HepG2 (cell line): ENCODE measurements around the gene SHISAL1. TPM values are rescaled to one million over a fixed set of nuclear protein-coding genes. Genes with fewer than 3 reads are reported as not detected.

Experiments used
- ATAC-seq: fragments of 200-7000 bp; cut with Tn5 transposase; 3 replicates; pipeline ENCODE4 v1.9.1; 2020; ENCODE audit warnings: mild to moderate bottlenecking, moderate library complexity
- BruUV-seq: library from RNA; stranded (reverse); fragments of 400-500 nt; replicated peaks from 2 replicates; lab custom pipeline; 2021; lab: Mats Ljungman, UMichigan
- CTCF ChIA-PET: fragments of 300-600 bp; formaldehyde crosslinking; extraction: SDS; loops from one replicate; lab custom pipeline; 2021; ENCODE audit warnings: low total read pairs, inconsistent platforms, low intra/inter-chr PET ratio; lab: Yijun Ruan, JAX
- POLR2A ChIA-PET: fragments of 350-600 bp; sonication (Branson Sonifier 250); formaldehyde crosslinking; loops from one replicate; lab custom pipeline; 2020; ENCODE audit warnings: antibody characterized with exemption, inconsistent platforms; lab: Yijun Ruan, JAX
- DNase-seq: peaks from one replicate; pipeline ENCODE4 v3.0.0-alpha.2; 2015; ENCODE audit warnings: low spot score
- FAIRE-seq: peaks from 3 replicates; lab custom pipeline; 2011; peaks lifted over from hg19 to GRCh38; lab: Jason Lieb, UNC
- H2AFZ ChIP-seq: one replicate; pipeline ENCODE4 v1.6.1; 2011; ENCODE audit warnings: low read length, inconsistent platforms
- H3K27ac ChIP-seq: fragments of 300-600 bp; 3 replicates; pipeline ENCODE4 v1.8.0; 2011; ENCODE audit warnings: mixed run types, mild to moderate bottlenecking, mixed read lengths, low read length, inconsistent platforms; ENCODE audit not compliant: insufficient read depth; ENCODE audit errors: extremely low read length
- H3K27me3 ChIP-seq, 2 experiments: fragments of 200-600 bp in 1 of 2; 2 replicates in 1 of 2; 3 replicates in 1 of 2; pipeline versions ENCODE4 v1.6.0 to v1.8.0; 2011; ENCODE audit warnings: low read length in 2 of 2, mild to moderate bottlenecking in 2 of 2, moderate library complexity in 2 of 2, inconsistent platforms in 1 of 2; ENCODE audit not compliant: insufficient read depth in 2 of 2, control insufficient read depth in 1 of 2
- H3K36me3 ChIP-seq, 2 experiments: fragments of 200-600 bp in 1 of 2; replicated peaks in 1 of 2; 2 replicates in 1 of 2; 3 replicates in 1 of 2; pipeline versions ENCODE4 v1.5.1 to v1.8.0; 2011; ENCODE audit warnings: low read length in 2 of 2, inconsistent platforms in 1 of 2; ENCODE audit not compliant: insufficient read depth in 2 of 2, control insufficient read depth in 1 of 2
- H3K4me1 ChIP-seq: 2 replicates; pipeline ENCODE4 v1.5.1; 2012; ENCODE audit warnings: low read length, inconsistent platforms; ENCODE audit not compliant: insufficient read depth
- H3K4me2 ChIP-seq: 2 replicates; pipeline ENCODE4 v1.6.0; 2011; ENCODE audit warnings: low read depth, low read length, inconsistent platforms
- H3K4me3 ChIP-seq, 3 experiments: fragments of 200-600 bp in 1 of 3; sonication (generic), shearing (Covaris generic) in 1 of 3; replicated peaks in 1 of 3; 2 replicates each; pipeline ENCODE4 v1.5.1; 2011 to 2016; ENCODE audit warnings: low read length in 3 of 3, inconsistent platforms in 2 of 3, low read depth in 2 of 3, mild to moderate bottlenecking in 2 of 3, control low read depth in 1 of 3, mixed read lengths in 1 of 3; ENCODE audit not compliant: insufficient read depth in 1 of 3
- H3K79me2 ChIP-seq: one replicate; pipeline ENCODE4 v1.6.1; 2011; ENCODE audit warnings: low read length, inconsistent platforms; ENCODE audit not compliant: insufficient read depth
- H3K9ac ChIP-seq: 2 replicates; pipeline ENCODE4 v1.6.0; 2011; ENCODE audit warnings: mild to moderate bottlenecking, low read depth, low read length, inconsistent platforms; ENCODE audit not compliant: insufficient read depth
- H3K9me3 ChIP-seq: 2 replicates; pipeline ENCODE4 v1.5.1; 2012; ENCODE audit warnings: mild to moderate bottlenecking, low read length
- H4K20me1 ChIP-seq: 2 replicates; pipeline ENCODE4 v1.6.0; 2011; ENCODE audit warnings: inconsistent platforms, mild to moderate bottlenecking, low read length, moderate library complexity; ENCODE audit not compliant: insufficient read depth
- GATAD1 ChIP-seq: IDR thresholded peaks from 2 replicates; pipeline ENCODE4 v1.6.1; 2016; ENCODE audit warnings: missing genetic modification reagents, missing compliant biosample characterization
- PAX8 ChIP-seq: sonication (generic); formaldehyde crosslinking; IDR thresholded peaks from 2 replicates; pipeline ENCODE4 v1.8.0; 2022; ENCODE audit warnings: mild to moderate bottlenecking, missing genetic modification reagents, borderline replicate concordance
- PHF21A ChIP-seq: sonication (generic); formaldehyde crosslinking; IDR thresholded peaks from 2 replicates; pipeline ENCODE4 v1.5.0; 2020; ENCODE audit warnings: mild to moderate bottlenecking, missing genetic modification reagents
- SMAD9 ChIP-seq: sonication (generic); formaldehyde crosslinking; IDR thresholded peaks from 2 replicates; pipeline ENCODE4 v1.5.1; 2020; ENCODE audit warnings: mild to moderate bottlenecking, missing genetic modification reagents
- ZNF160 ChIP-seq: sonication (generic); formaldehyde crosslinking; IDR thresholded peaks from 2 replicates; pipeline ENCODE4 v1.8.0; 2022; ENCODE audit warnings: mild to moderate bottlenecking, inconsistent platforms, missing genetic modification reagents
- ZNF230 ChIP-seq: sonication (generic); formaldehyde crosslinking; IDR thresholded peaks from 2 replicates; pipeline ENCODE4 v1.4.0; 2020; ENCODE audit warnings: mild to moderate bottlenecking, missing genetic modification reagents
- ZNF768 ChIP-seq: sonication (generic); formaldehyde crosslinking; IDR thresholded peaks from 2 replicates; pipeline ENCODE4 v1.4.0; 2020; ENCODE audit warnings: missing genetic modification reagents
- WGBS: methylation state at CpG from one replicate; pipeline ENCODE4 v1.1.6; 2017; ENCODE audit warnings: low lambda C conversion rate; 5-methylcytosine and 5-hydroxymethylcytosine counted together
- in situ Hi-C: cut with HindIII; loops from 2 replicates; pipeline ENCODE4 v1.10.0; 2017; ENCODE audit warnings: low pct_unique_long_range_greater_than_20kb; ENCODE audit not compliant: extremely low pct_ligation_motif_present
- intact Hi-C: fragments of 100-400 bp; cut with micrococcal nuclease; formaldehyde crosslinking; loops from one replicate; pipeline ENCODE4 v1.10.0; 2022; ENCODE audit not compliant: unreplicated experiment
- polyA plus RNA-seq, 8 experiments: library from polyadenylated mRNA; depleted of rRNA in 3 of 8; stranded (reverse) in 7 of 8; unstranded in 1 of 8; fragments of >200 nt; fragmentation: Illumina TruSeq in 4 of 8; extraction: Trizol in 4 of 8; gene quantifications; 2 replicates each; pipeline versions ENCODE4 v1.2.1 to v1.2.3, GENCODE V29; 2011 to 2016; ENCODE audit warnings: low read depth in 4 of 8, missing spikeins in 1 of 8, mixed read lengths in 1 of 8; ENCODE audit not compliant: insufficient read depth in 1 of 8
- total RNA-seq, 5 experiments: library from RNA; depleted of rRNA; stranded (reverse); fragments of >200 nt; fragmentation: Illumina TruSeq; extraction: Trizol; gene quantifications; 2 replicates each; pipeline ENCODE4 v1.2.3, GENCODE V29; 2016; ENCODE audit warnings: low read depth in 1 of 5
- TF ChIP-seq, protein P1 (sequence below): IDR thresholded peaks from 2 replicates; pipeline ENCODE4 v1.6.1; 2016; ENCODE audit warnings: missing compliant biosample characterization, missing genetic modification reagents, borderline replicate concordance

The SHISAL1 gene
- total and polyA plus RNA-seq, 2 of the 13 experiments (the other 11 are each of a cell fraction or from before 2014, with no cell fraction given) = not detected

DNA sequence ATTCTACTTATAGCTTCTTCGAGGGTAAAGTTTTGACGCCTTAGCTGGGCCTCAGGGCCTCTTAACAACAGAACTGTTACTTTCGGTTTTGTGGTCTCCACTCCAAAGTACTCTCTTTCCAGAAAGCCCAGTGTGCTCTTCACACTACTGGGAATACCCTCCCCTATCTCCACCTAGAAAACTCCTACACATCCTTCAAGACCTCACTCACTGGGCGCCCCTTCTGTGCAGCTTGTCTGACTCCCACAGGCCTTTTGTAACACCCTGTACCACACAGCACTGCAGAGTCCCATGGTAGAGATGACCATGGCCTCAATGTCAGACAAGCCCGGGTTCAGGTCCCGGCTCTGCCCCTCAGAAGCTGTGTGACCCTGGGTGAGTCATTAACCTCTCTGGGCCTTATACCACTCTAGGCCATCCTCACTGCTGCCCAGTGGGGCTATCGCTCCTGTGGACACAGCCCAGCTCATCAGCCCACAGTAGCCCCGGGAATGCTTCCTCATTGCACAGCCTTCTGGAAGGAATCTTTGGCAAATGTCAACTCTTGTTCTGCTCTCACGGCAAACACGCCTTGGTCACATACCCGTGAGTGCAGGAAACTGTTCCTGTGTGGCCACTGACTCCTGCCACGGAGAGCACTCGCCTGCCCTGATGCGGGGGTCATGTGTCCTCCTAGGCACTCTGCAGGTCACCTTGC lies 51.4 kb downstream of the SHISAL1 start:
- H3K4me1 ChIP-seq = no peaks in the 10 kb centered on the region
- H2AFZ ChIP-seq = no peak overlapping the region
- CTCF ChIA-PET = no interaction called here
- no peak for FAIRE-seq
- H3K4me2 ChIP-seq = no peak overlapping the region
- TF ChIP-seq ZNF768 (peak; percentile 82), ZNF230 (no peak)
- no peak overlapping the region for H3K4me3 ChIP-seq
- BruUV-seq = no TSS peak
- in situ Hi-C loops (no loop called here), intact Hi-C loops (no loop called here)
- peaks cover 0 to 1% of the 10 kb centered on the region in 2 experiments; a peak in 2 of 5 replicates for H3K27me3 ChIP-seq
- POLR2A ChIA-PET = no interaction called here
- DNase-seq = no peak
- H3K9ac ChIP-seq = no peak overlapping the region
- H3K79me2 ChIP-seq = no peaks in the 10 kb centered on the region
- H3K36me3 ChIP-seq = no peaks in the 10 kb centered on the region
- no peaks in the 10 kb centered on the region for H3K9me3 ChIP-seq
- H3K27ac ChIP-seq = no peak overlapping the region
- no peaks in the 10 kb centered on the region for H4K20me1 ChIP-seq
- no peak for ATAC-seq
- 21% methylated on average over 13 of the region's 14 CpGs for WGBS

DNA sequence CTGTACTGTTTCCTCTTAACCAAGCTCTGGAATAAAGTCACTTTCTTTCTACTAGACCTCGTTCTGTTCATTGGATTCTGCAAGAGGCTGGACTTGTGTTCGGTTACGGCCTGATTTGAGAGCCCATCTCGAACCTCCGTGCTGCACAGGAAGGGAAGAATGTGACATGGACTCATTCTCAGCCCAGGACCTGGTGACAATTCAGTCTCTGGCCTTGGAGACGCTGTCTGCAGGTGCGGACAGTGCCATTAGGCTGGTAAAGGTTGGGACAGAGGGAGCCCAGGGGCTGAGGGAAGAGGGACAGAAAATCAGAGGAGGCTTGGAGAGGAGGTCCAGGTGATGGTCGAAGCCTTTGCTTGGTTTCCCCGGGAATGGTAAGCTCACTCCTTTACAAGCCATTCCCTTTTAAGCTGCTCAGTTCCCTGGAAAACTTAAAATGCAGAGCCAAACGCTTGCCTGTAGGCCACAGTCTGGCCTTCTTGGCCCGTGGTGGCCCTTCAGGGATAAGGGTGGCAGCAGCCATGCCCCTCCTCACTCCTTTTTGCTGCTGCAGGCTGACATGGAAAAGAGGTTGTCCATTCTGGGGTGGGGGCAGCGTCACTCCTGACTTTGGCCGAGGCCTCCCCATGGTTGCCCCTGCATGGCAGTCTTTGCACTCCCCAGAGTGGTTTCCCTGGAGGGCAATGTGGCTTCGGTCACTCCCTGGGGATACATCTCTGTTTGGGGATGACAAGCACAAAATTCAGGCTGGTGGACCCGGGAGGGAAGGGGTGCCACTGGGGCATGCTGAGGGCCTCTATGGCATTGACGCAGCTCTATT lies 52.3 kb downstream of the SHISAL1 start:
- H3K9me3 ChIP-seq = no peaks in the 10 kb centered on the region
- TF ChIP-seq ZNF160 (no peak), PHF21A (CRISPR knock-in tag) (no peak), PAX8 (CRISPR knock-in tag) (no peak), GATAD1 (no peak), SMAD9 (CRISPR knock-in tag) (no peak)
- TF ChIP-seq, protein P1, sequence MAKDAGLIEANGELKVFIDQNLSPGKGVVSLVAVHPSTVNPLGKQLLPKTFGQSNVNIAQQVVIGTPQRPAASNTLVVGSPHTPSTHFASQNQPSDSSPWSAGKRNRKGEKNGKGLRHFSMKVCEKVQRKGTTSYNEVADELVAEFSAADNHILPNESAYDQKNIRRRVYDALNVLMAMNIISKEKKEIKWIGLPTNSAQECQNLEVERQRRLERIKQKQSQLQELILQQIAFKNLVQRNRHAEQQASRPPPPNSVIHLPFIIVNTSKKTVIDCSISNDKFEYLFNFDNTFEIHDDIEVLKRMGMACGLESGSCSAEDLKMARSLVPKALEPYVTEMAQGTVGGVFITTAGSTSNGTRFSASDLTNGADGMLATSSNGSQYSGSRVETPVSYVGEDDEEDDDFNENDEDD (CRISPR knock-in tag) = no peak
- no peaks in the 10 kb centered on the region for H3K4me1 ChIP-seq
- H3K27me3 ChIP-seq = peaks cover 0 to 1% of the 10 kb centered on the region in 2 experiments; a peak in 2 of 5 replicates
- no TSS peak for BruUV-seq
- no peak for ATAC-seq
- ChIA-PET POLR2A (no interaction called here), CTCF (no interaction called here)
- DNase-seq = no peak
- no peak overlapping the region for H2AFZ ChIP-seq
- no peak overlapping the region for H3K4me3 ChIP-seq
- 18% methylated on average over 11 of the region's 16 CpGs for WGBS
- H3K79me2 ChIP-seq = no peaks in the 10 kb centered on the region
- no peaks in the 10 kb centered on the region for H3K36me3 ChIP-seq
- H3K4me2 ChIP-seq = no peak overlapping the region
- FAIRE-seq = no peak
- H3K27ac ChIP-seq = no peak overlapping the region
- in situ Hi-C loops (no loop called here), intact Hi-C loops (no loop called here)
- no peaks in the 10 kb centered on the region for H4K20me1 ChIP-seq
- no peak overlapping the region for H3K9ac ChIP-seq
